NCI-H2029 (cell line): ENCODE data around the gene KCNK10.
"Not testable (repeated sequence)": the region's sequence is repeated elsewhere in the genome, so short reads cannot be mapped to it uniquely, and the experiment has no call there.

Experiments
- DNase-seq: peaks from one replicate; lab custom pipeline; 2025; lab: John Stamatoyannopoulos, UW

The KCNK10 gene

GRCh38 chr14:88270776-88271175 is 52.3 kb downstream of the KCNK10 start:
- no peak for DNase-seq

GRCh38 chr14:88269806-88270420 is 53.2 kb downstream of the KCNK10 start:
- no peak for DNase-seq

GRCh38 chr14:88266474-88266873 is 56.6 kb downstream of the KCNK10 start:
- no peak for DNase-seq

GRCh38 chr14:88264116-88264515 is 59.0 kb downstream of the KCNK10 start:
- DNase-seq, result no peak

- not testable (repeated sequence) for DNase-seq
These were observed 61.8 kb downstream of the KCNK10 start for GRCh38 chr14:88261302-88261701.

- DNase-seq, result no peak
These were observed 65.0 kb downstream of the KCNK10 start for GRCh38 chr14:88258021-88258420.

GRCh38 chr14:88256997-88257950 is 65.8 kb downstream of the KCNK10 start:
- no peak for DNase-seq

GRCh38 chr14:88255798-88256197 is 67.3 kb downstream of the KCNK10 start:
- DNase-seq, result no peak

- no peak for DNase-seq
These were observed 67.9 kb downstream of the KCNK10 start for GRCh38 chr14:88255196-88255595.

GRCh38 chr14:88252498-88252897 is 70.6 kb downstream of the KCNK10 start:
- DNase-seq, result no peak

- DNase-seq, result no peak
These were observed 71.4 kb downstream of the KCNK10 start for GRCh38 chr14:88251650-88252049.

- DNase-seq, result no peak
These were observed 73.8 kb downstream of the KCNK10 start for GRCh38 chr14:88249266-88249665.

GRCh38 chr14:88248606-88249005 is 74.5 kb downstream of the KCNK10 start:
- no peak for DNase-seq

- no peak for DNase-seq
These were observed 75.8 kb downstream of the KCNK10 start for GRCh38 chr14:88247228-88247627.

GRCh38 chr14:88245321-88245720 is 77.7 kb downstream of the KCNK10 start:
- no peak for DNase-seq

- DNase-seq, result no peak
These were observed 79.1 kb downstream of the KCNK10 start for GRCh38 chr14:88243946-88244345.

- no peak for DNase-seq
These were observed 80.6 kb downstream of the KCNK10 start for GRCh38 chr14:88242446-88242845.

GRCh38 chr14:88241810-88242209 is 81.3 kb downstream of the KCNK10 start:
- DNase-seq, result no peak

GRCh38 chr14:88234442-88234841 is 88.6 kb downstream of the KCNK10 start:
- DNase-seq, result no peak

- DNase-seq, result no peak
These were observed 89.2 kb downstream of the KCNK10 start for GRCh38 chr14:88233915-88234314.

- no peak for DNase-seq
These were observed 90.3 kb downstream of the KCNK10 start for GRCh38 chr14:88232771-88233170.

GRCh38 chr14:88231603-88232002 is 91.5 kb downstream of the KCNK10 start:
- DNase-seq, result no peak

- no peak for DNase-seq
These were observed 93.6 kb downstream of the KCNK10 start for GRCh38 chr14:88229428-88229827.
